Liver (tissue), 3 donors: ENCODE results near the gene OR1F1.

Experiments
- JUND ChIP-seq, 2 donors: IDR thresholded peaks; 2 replicates each; pipeline ENCODE4 v1.6.1; 2016; ENCODE audit warnings: antibody characterized with exemption in 2 of 2
- SP1 ChIP-seq: IDR thresholded peaks from 2 replicates; pipeline ENCODE4 v1.6.1; 2018; ENCODE audit warnings: antibody characterized with exemption, mild to moderate bottlenecking
- TAF1 ChIP-seq: conservative IDR thresholded peaks from 2 replicates; pipeline ENCODE4 v1.6.1; 2016; ENCODE audit warnings: antibody characterized with exemption, mild to moderate bottlenecking
- TF ChIP-seq, protein P1 (sequence below): fragments of 150-350 bp; IDR thresholded peaks from 2 replicates; pipeline ENCODE4 v1.5.1; 2017; ENCODE audit warnings: improper control_type of control experiment, low read depth, low read length; ENCODE audit not compliant: missing input control
- TF ChIP-seq, protein P2 (sequence below): IDR thresholded peaks from 2 replicates; pipeline ENCODE4 v1.6.1; 2016; ENCODE audit warnings: antibody characterized with exemption, mild to moderate bottlenecking
- donor health status: healthy.
- donor health status: healthy.

- no peak for TF ChIP-seq JUND (IDR thresholded peaks at IDR 0.05)
- TF ChIP-seq, protein P1, sequence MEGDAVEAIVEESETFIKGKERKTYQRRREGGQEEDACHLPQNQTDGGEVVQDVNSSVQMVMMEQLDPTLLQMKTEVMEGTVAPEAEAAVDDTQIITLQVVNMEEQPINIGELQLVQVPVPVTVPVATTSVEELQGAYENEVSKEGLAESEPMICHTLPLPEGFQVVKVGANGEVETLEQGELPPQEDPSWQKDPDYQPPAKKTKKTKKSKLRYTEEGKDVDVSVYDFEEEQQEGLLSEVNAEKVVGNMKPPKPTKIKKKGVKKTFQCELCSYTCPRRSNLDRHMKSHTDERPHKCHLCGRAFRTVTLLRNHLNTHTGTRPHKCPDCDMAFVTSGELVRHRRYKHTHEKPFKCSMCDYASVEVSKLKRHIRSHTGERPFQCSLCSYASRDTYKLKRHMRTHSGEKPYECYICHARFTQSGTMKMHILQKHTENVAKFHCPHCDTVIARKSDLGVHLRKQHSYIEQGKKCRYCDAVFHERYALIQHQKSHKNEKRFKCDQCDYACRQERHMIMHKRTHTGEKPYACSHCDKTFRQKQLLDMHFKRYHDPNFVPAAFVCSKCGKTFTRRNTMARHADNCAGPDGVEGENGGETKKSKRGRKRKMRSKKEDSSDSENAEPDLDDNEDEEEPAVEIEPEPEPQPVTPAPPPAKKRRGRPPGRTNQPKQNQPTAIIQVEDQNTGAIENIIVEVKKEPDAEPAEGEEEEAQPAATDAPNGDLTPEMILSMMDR: no peak
- TF ChIP-seq TAF1: no peak
- TF ChIP-seq, protein P2, sequence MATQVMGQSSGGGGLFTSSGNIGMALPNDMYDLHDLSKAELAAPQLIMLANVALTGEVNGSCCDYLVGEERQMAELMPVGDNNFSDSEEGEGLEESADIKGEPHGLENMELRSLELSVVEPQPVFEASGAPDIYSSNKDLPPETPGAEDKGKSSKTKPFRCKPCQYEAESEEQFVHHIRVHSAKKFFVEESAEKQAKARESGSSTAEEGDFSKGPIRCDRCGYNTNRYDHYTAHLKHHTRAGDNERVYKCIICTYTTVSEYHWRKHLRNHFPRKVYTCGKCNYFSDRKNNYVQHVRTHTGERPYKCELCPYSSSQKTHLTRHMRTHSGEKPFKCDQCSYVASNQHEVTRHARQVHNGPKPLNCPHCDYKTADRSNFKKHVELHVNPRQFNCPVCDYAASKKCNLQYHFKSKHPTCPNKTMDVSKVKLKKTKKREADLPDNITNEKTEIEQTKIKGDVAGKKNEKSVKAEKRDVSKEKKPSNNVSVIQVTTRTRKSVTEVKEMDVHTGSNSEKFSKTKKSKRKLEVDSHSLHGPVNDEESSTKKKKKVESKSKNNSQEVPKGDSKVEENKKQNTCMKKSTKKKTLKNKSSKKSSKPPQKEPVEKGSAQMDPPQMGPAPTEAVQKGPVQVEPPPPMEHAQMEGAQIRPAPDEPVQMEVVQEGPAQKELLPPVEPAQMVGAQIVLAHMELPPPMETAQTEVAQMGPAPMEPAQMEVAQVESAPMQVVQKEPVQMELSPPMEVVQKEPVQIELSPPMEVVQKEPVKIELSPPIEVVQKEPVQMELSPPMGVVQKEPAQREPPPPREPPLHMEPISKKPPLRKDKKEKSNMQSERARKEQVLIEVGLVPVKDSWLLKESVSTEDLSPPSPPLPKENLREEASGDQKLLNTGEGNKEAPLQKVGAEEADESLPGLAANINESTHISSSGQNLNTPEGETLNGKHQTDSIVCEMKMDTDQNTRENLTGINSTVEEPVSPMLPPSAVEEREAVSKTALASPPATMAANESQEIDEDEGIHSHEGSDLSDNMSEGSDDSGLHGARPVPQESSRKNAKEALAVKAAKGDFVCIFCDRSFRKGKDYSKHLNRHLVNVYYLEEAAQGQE: no peak
- no peak for TF ChIP-seq SP1
These were observed 36.1 kb upstream of the OR1F1 start for GRCh38 chr16:3152027-3152276.
